Measurements from ENCODE around the gene NKAIN2.

The NKAIN2 gene

DNA sequence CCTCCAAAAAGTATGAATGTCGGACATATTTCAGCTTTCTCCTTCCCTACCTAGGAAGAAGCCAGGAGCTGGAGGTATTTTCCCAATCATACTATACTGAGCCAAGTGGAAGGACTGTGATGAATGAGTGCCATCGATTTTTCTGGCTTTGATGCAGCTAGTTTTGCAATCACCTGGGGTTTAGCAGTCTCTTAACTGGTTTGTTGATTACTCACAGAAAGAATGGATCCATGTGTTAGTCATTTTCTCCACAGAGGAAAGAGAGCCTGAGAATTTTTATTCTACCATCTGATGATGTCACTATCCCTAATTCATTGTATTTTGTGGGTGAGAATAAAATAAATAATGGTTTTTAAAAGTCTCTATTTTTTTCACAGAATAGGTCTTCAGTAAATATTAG is 875.7 kb downstream of the NKAIN2 start:
- peaks cover 3 to 23% of the 10 kb centered on the region in 2 donors for H3K9me3 ChIP-seq (replicated peaks in 1 of 2; ENCODE audit: control insufficient read depth in 2 of 2, insufficient read depth in 1 of 2, low read depth in 1 of 2, low read length in 2 of 2)
- H3K36me3 ChIP-seq (replicated peaks in 1 of 2; ENCODE audit: control insufficient read depth in 2 of 2, insufficient read depth in 2 of 2, low read length in 2 of 2): no peaks in the 10 kb centered on the region
- peaks cover 4 to 6% of the 10 kb centered on the region in 2 donors for H3K4me1 ChIP-seq (ENCODE audit: control insufficient read depth in 2 of 2, insufficient read depth in 1 of 2, low read depth in 1 of 2, low read length in 2 of 2)
- H4K91ac ChIP-seq (ENCODE audit: low read depth, low read length, poor library complexity): no peak overlapping the region
- peaks cover 0 to 2% (median 0%) of the 10 kb centered on the region in 3 experiments for H3K27me3 ChIP-seq (ENCODE audit: control insufficient read depth in 3 of 3, insufficient read depth in 3 of 3, low read depth in 1 of 3, low read length in 3 of 3)
- H3K4me3 ChIP-seq (ENCODE audit: low read length in 2 of 2): no peak overlapping the region
- no peak overlapping the region for H3K18ac ChIP-seq (ENCODE audit: low read length)
- DNase-seq (ENCODE audit: low spot score): no peak
- no peak overlapping the region for H2BK12ac ChIP-seq (ENCODE audit: low read length)
- H3K14ac ChIP-seq (ENCODE audit: low read length): no peak overlapping the region
- no peak overlapping the region for H3K27ac ChIP-seq (replicated peaks; ENCODE audit: low read length)
- H4K8ac ChIP-seq (ENCODE audit: low read depth, low read length): no peak overlapping the region
- no peak overlapping the region for H2AFZ ChIP-seq (ENCODE audit: low read length)
- no peak overlapping the region for H2AK5ac ChIP-seq (ENCODE audit: low read depth, low read length)
- no peak overlapping the region for H3K23ac ChIP-seq (ENCODE audit: low read depth, low read length, poor library complexity)
- H3K4ac ChIP-seq (ENCODE audit: low read length): no peak overlapping the region
- no peak overlapping the region for H2BK15ac ChIP-seq (ENCODE audit: low read length)
- H2BK120ac ChIP-seq (ENCODE audit: low read depth, low read length): no peak overlapping the region
- no CpG with 5 or more reads among the region's 2 CpGs for whole genome bisulfite sequencing, 2 donors (ENCODE audit: extremely low coverage in 2 of 2, insufficient read length in 2 of 2, insufficient replicate concordance in 1 of 2)
- H3K4me2 ChIP-seq (ENCODE audit: insufficient read depth, low read length, poor library complexity, severe bottlenecking): no peak overlapping the region
- no peaks in the 10 kb centered on the region for H3K79me1 ChIP-seq (ENCODE audit: low read depth, low read length)
- H3K9ac ChIP-seq (ENCODE audit: low read depth, low read length, poor library complexity): no peak overlapping the region
- no peak overlapping the region for H2BK5ac ChIP-seq (ENCODE audit: low read length)

DNA sequence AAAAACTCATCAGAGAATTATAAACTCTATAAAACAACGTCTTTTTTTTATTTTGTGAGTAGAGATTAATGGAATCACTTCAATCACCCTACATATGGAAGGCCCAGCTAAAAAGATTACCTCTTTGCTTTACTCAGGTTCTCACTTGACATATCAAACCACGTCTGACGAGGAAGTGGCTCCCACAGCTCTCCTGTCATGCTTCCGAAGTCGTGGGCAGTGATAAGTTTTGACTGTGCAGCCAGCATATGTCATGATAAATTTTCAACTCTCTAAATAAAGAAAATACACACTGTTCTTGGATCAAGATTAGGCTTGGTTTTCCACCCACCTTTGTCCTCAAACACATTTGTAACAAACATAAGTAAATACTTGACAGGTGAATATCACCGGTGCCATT is 879.1 kb downstream of the NKAIN2 start:
- Histone ChIP-seq H3K27me3 (ENCODE audit: control insufficient read depth in 3 of 3, insufficient read depth in 3 of 3, low read depth in 1 of 3, low read length in 3 of 3) (peaks cover 0 to 2% (median 0%) of the 10 kb centered on the region in 3 experiments), H2BK15ac (ENCODE audit: low read length) (no peak overlapping the region), H3K27ac (replicated peaks; ENCODE audit: low read length) (no peak overlapping the region), H3K9ac (ENCODE audit: low read depth, low read length, poor library complexity) (no peak overlapping the region), H3K36me3 (replicated peaks in 1 of 2; ENCODE audit: control insufficient read depth in 2 of 2, insufficient read depth in 2 of 2, low read length in 2 of 2) (no peaks in the 10 kb centered on the region), H4K91ac (ENCODE audit: low read depth, low read length, poor library complexity) (no peak overlapping the region), H4K8ac (ENCODE audit: low read depth, low read length) (no peak overlapping the region), H2BK120ac (ENCODE audit: low read depth, low read length) (no peak overlapping the region), H3K14ac (ENCODE audit: low read length) (no peak overlapping the region), H3K4me3 (ENCODE audit: low read length in 2 of 2) (no peak overlapping the region), H2BK12ac (ENCODE audit: low read length) (no peak overlapping the region), H2AFZ (ENCODE audit: low read length) (no peak overlapping the region), H3K79me1 (ENCODE audit: low read depth, low read length) (no peaks in the 10 kb centered on the region), H2BK5ac (ENCODE audit: low read length) (no peak overlapping the region), H3K4me2 (ENCODE audit: insufficient read depth, low read length, poor library complexity, severe bottlenecking) (no peak overlapping the region), H3K4me1 (ENCODE audit: control insufficient read depth in 2 of 2, insufficient read depth in 1 of 2, low read depth in 1 of 2, low read length in 2 of 2) (peaks cover 4 to 6% of the 10 kb centered on the region in 2 donors), H3K4ac (ENCODE audit: low read length) (no peak overlapping the region), H3K23ac (ENCODE audit: low read depth, low read length, poor library complexity) (no peak overlapping the region), H2AK5ac (ENCODE audit: low read depth, low read length) (no peak overlapping the region), H3K9me3 (replicated peaks in 1 of 2; ENCODE audit: control insufficient read depth in 2 of 2, insufficient read depth in 1 of 2, low read depth in 1 of 2, low read length in 2 of 2) (peaks cover 3 to 14% of the 10 kb centered on the region in 2 donors), H3K18ac (ENCODE audit: low read length) (no peak overlapping the region)
- DNase-seq (ENCODE audit: low spot score): no peak
- no CpG with 5 or more reads among the region's 6 CpGs for WGBS, 2 donors (ENCODE audit: extremely low coverage in 2 of 2, insufficient read length in 2 of 2, insufficient replicate concordance in 1 of 2)

DNA sequence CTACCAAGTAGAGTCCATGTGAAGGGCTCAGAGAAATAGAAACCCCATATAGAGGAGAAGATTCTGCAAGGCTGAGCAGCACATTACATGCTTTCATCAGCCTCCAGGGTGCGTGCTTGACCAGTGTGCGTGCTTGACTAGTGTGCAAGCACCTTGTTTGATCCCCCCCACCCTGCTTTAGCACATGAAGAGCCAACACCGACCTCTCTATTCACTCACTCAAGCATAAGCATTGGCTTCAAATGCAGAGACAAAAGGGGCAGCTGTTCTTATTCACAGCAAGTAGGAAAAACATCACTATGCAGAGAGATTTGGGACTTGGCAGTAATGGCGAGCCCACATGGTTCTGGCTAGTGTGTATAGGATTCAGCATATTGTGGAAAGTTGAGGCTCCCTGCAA is 879.8 kb downstream of the NKAIN2 start:
- Histone ChIP-seq H3K4me2 (ENCODE audit: insufficient read depth, low read length, poor library complexity, severe bottlenecking) (no peak overlapping the region), H3K36me3 (replicated peaks in 1 of 2; ENCODE audit: control insufficient read depth in 2 of 2, insufficient read depth in 2 of 2, low read length in 2 of 2) (no peaks in the 10 kb centered on the region), H3K79me1 (ENCODE audit: low read depth, low read length) (no peaks in the 10 kb centered on the region), H2BK5ac (ENCODE audit: low read length) (no peak overlapping the region), H3K4ac (ENCODE audit: low read length) (no peak overlapping the region), H2AFZ (ENCODE audit: low read length) (peak overlapping the region; percentile 52), H4K91ac (ENCODE audit: low read depth, low read length, poor library complexity) (no peak overlapping the region), H2BK15ac (ENCODE audit: low read length) (no peak overlapping the region), H4K8ac (ENCODE audit: low read depth, low read length) (no peak overlapping the region), H3K14ac (ENCODE audit: low read length) (no peak overlapping the region), H2BK12ac (ENCODE audit: low read length) (no peak overlapping the region), H2AK5ac (ENCODE audit: low read depth, low read length) (no peak overlapping the region), H3K4me1 (ENCODE audit: control insufficient read depth in 2 of 2, insufficient read depth in 1 of 2, low read depth in 1 of 2, low read length in 2 of 2) (peaks cover 4 to 6% of the 10 kb centered on the region in 2 donors), H3K27me3 (ENCODE audit: control insufficient read depth in 3 of 3, insufficient read depth in 3 of 3, low read depth in 1 of 3, low read length in 3 of 3) (peaks cover 0 to 2% (median 0%) of the 10 kb centered on the region in 3 experiments), H2BK120ac (ENCODE audit: low read depth, low read length) (no peak overlapping the region), H3K23ac (ENCODE audit: low read depth, low read length, poor library complexity) (no peak overlapping the region), H3K27ac (replicated peaks; ENCODE audit: low read length) (no peak overlapping the region), H3K4me3 (ENCODE audit: low read length in 2 of 2) (no peak overlapping the region), H3K9ac (ENCODE audit: low read depth, low read length, poor library complexity) (no peak overlapping the region), H3K9me3 (replicated peaks in 1 of 2; ENCODE audit: control insufficient read depth in 2 of 2, insufficient read depth in 1 of 2, low read depth in 1 of 2, low read length in 2 of 2) (peaks cover 3 to 7% of the 10 kb centered on the region in 2 donors), H3K18ac (ENCODE audit: low read length) (no peak overlapping the region)
- WGBS, 2 donors (ENCODE audit: extremely low coverage in 2 of 2, insufficient read length in 2 of 2, insufficient replicate concordance in 1 of 2): no CpG with 5 or more reads among the region's 4 CpGs
- peak; percentile 42 for DNase-seq (ENCODE audit: low spot score)

DNA sequence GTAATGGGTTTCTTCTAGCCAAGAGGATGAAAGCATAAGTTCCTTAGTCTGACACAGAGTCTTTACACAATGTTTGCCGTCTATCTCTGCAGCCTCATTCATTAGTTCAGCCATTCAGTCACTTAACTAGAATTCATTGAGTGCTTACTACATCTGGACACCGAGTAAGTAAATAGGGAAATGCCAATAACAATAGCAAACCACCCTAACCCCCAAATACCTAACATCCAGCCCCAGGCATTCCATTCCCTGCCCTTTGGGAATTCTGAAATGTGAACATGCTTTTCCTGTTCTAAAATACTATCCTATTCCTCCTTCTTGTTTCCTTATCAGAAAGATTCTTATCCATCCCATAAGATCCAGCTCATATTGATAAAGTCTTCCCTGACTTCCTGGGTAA is 881.0 kb downstream of the NKAIN2 start:
- H3K4me1 ChIP-seq (ENCODE audit: control insufficient read depth in 2 of 2, insufficient read depth in 1 of 2, low read depth in 1 of 2, low read length in 2 of 2): peaks cover 4 to 6% of the 10 kb centered on the region in 2 donors
- no peaks in the 10 kb centered on the region for H3K36me3 ChIP-seq (replicated peaks in 1 of 2; ENCODE audit: control insufficient read depth in 2 of 2, insufficient read depth in 2 of 2, low read length in 2 of 2)
- H2BK5ac ChIP-seq (ENCODE audit: low read length): no peak overlapping the region
- H3K23ac ChIP-seq (ENCODE audit: low read depth, low read length, poor library complexity): no peak overlapping the region
- no peaks in the 10 kb centered on the region for H3K9me3 ChIP-seq (replicated peaks in 1 of 2; ENCODE audit: control insufficient read depth in 2 of 2, insufficient read depth in 1 of 2, low read depth in 1 of 2, low read length in 2 of 2)
- H2AFZ ChIP-seq (ENCODE audit: low read length): no peak overlapping the region
- H3K27ac ChIP-seq (replicated peaks; ENCODE audit: low read length): no peak overlapping the region
- no peak overlapping the region for H3K18ac ChIP-seq (ENCODE audit: low read length)
- H2BK12ac ChIP-seq (ENCODE audit: low read length): no peak overlapping the region
- no peak overlapping the region for H4K8ac ChIP-seq (ENCODE audit: low read depth, low read length)
- no peak overlapping the region for H3K4me2 ChIP-seq (ENCODE audit: insufficient read depth, low read length, poor library complexity, severe bottlenecking)
- H3K79me1 ChIP-seq (ENCODE audit: low read depth, low read length): no peaks in the 10 kb centered on the region
- no peak overlapping the region for H2AK5ac ChIP-seq (ENCODE audit: low read depth, low read length)
- no peak overlapping the region for H2BK15ac ChIP-seq (ENCODE audit: low read length)
- H4K91ac ChIP-seq (ENCODE audit: low read depth, low read length, poor library complexity): no peak overlapping the region
- H3K4ac ChIP-seq (ENCODE audit: low read length): no peak overlapping the region
- no peak overlapping the region for H3K14ac ChIP-seq (ENCODE audit: low read length)
- H3K27me3 ChIP-seq (ENCODE audit: control insufficient read depth in 3 of 3, insufficient read depth in 3 of 3, low read depth in 1 of 3, low read length in 3 of 3): no peaks in the 10 kb centered on the region
- DNase-seq (ENCODE audit: low spot score): no peak
- H3K4me3 ChIP-seq (ENCODE audit: low read length in 2 of 2): no peak overlapping the region
- H3K9ac ChIP-seq (ENCODE audit: low read depth, low read length, poor library complexity): no peak overlapping the region
- H2BK120ac ChIP-seq (ENCODE audit: low read depth, low read length): no peak overlapping the region
- no CpG with 5 or more reads among the region's 2 CpGs for WGBS, 2 donors (ENCODE audit: extremely low coverage in 2 of 2, insufficient read length in 2 of 2, insufficient replicate concordance in 1 of 2)
